ELR (cell line): Measurements from ENCODE around the gene STK39.
"Not testable (repeated sequence)": the region's sequence is repeated elsewhere in the genome, so short reads cannot be mapped to it uniquely, and the experiment has no call there.

Experiments used
- DNase-seq: peaks from one replicate; pipeline ENCODE4 v3.0.0-alpha.2; 2015; ENCODE audit warnings: low read depth

STK39 gene

DNA sequence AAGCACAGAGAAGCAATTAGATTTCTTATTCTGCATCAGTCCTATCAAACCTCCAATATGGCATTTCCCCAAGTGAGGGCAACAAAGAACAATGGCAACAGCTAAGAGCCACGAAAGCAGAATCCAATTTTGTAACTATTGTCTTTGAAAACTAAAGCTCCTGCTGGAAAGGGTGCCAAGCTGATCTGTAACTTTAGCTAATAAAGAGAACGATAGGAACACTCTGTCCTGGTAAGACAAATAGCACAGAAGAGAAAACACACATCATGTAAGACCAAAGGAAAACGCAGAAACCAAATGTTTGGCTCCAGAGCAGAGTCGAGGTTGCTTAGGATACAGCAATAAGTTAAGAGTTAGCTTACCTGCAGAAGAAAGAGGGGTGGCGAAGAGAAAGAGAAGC is 160.5 kb downstream of the STK39 start:
- DNase-seq = no peak

DNA sequence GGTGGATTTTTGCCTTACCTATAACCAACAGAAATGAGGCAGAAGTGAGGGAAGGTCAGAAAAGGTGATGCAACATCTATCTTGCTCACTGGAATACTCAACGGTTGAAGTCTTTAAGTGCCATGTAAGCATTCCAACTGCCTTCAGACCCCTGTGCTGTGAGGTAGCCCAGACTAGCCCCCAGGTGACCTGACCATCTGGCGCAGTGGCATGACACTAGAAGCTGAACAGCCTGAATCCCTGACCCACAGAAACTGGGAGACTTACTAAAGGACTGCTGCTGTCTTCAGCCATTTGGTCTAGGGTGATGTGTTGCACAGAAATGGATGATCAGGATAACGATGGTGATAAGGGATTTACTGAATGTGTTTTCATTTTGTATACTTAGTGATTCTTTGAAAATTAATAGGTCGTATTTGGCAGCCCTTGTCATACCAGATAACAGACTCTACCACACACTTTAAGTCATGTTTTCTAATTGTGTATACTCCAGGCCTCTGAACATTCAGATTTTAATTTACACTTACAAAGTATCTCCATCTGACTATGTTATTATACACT is 161.5 kb downstream of the STK39 start:
- no peak for DNase-seq

DNA sequence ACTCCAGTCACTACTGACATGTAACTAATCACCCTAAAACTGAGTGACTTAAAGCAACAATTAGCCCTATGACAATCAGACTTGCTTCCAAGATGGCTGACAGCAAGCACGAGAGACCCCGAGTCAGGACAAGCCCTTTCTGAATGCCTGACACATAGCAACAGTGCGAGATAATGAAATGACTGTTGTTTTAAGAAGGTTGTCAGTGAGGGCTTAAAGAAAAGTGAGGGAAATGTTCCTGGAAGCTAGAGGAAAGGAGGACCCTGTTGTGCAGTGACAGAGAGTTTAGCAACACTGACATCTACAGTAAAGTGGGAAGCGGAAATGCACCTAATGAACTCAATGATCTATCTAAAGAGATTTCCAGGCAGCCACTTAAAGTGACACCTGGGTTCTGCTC is 163.1 kb downstream of the STK39 start:
- no peak for DNase-seq

DNA sequence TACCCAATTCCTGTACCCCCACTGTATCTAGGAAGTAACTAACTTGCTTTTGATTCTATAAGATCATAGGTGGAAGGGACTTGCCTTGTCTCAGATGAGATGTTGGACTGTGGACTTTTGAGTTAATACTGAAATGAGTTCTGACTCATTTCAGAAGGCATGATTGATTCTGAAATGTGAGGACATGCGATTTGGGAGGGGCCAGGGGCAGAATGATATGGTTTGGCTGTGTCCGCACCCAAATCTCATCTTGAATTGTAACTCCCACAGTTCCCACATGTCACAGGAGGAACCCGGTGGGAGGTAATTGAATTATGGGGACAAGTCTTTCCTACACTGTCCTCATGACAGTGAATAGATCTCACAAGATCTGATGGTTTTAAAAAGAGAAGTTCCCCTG is 165.9 kb downstream of the STK39 start:
- DNase-seq = not testable (repeated sequence)

DNA sequence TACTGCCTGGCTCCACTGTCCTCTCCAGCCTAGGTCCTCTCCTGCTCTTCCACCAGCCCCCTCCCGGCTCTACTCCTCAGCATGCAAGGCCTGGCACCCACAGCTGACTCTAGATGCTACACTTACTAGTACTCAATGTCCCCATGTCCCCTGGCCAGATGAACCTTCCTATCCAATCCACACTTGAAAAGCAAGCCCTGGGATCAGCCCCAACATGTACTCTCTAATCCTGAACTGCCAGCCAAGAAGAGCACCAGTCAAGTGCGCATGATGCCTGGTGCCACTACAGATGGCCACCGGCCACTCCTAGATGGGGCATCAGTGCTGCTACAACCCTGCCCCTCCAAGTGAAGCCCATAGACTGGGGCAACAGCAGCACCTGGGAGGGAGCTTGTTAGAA is 168.2 kb downstream of the STK39 start:
- no peak for DNase-seq

DNA sequence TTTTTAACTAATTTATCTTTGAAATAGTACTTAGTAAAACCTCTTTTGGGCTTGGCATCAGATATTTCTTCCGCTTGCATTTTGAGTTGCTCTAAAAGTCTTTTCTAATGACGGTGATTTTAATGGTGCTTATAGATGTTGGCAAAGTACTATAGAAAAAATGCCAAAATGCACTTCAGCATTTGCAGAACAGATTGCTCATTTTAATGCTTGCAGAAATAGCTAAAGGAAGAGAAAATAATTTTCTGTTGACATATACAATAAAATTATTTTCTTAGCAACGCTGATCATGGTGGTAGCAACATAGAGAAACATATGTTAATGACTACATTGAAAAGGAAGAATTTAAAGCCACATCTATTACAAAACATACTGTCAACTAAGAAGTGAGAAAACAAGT is 170.7 kb downstream of the STK39 start:
- no peak for DNase-seq

DNA sequence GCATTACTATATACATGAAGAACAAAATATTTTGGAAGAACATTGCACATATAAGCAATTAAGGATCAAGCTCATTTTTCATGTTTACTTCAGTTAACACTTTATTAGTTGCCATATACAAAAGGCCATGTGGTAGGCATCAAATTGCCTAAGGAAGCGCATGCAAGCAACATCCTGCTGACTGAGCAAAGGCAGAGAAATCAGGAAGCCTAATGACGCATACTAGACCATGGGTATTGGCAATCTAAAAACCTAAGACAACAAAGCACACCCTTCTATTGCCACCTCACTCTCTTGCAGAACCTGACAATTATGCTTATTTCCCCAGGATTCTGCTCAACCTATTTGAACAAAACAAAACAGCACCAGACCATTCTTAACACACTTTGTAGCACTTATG is 171.9 kb downstream of the STK39 start:
- peak; percentile 19 for DNase-seq

DNA sequence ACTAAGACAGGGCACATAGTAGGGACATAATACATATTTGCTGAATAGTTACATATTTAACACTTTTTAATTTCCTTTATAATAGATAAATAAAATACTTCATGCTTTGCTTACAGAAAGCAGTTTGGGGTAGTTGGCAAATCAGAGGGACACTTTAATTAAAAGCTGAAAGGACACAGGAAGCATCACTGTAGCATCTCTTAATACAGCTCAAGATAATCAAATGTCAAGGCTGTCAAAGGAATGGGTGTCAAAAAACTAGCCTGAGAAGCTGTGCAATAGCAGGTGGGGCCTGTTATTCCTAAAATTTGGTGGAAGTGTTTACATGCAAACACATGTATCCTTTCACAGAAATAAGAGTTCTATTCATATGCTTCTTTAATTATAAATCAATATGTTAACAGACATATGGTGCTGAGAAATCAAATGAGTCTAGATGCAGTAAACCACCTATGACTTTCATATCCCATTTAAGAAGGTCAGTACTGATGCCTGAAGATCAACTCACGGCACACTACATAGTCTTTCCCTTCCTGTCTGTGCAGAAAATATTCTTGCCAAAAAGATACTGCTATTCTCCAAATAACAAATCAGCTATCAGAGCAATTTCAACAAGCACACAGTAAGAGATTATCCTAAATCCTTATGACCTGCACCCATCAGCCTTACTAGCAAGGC is 174.6 kb downstream of the STK39 start:
- no peak for DNase-seq

DNA sequence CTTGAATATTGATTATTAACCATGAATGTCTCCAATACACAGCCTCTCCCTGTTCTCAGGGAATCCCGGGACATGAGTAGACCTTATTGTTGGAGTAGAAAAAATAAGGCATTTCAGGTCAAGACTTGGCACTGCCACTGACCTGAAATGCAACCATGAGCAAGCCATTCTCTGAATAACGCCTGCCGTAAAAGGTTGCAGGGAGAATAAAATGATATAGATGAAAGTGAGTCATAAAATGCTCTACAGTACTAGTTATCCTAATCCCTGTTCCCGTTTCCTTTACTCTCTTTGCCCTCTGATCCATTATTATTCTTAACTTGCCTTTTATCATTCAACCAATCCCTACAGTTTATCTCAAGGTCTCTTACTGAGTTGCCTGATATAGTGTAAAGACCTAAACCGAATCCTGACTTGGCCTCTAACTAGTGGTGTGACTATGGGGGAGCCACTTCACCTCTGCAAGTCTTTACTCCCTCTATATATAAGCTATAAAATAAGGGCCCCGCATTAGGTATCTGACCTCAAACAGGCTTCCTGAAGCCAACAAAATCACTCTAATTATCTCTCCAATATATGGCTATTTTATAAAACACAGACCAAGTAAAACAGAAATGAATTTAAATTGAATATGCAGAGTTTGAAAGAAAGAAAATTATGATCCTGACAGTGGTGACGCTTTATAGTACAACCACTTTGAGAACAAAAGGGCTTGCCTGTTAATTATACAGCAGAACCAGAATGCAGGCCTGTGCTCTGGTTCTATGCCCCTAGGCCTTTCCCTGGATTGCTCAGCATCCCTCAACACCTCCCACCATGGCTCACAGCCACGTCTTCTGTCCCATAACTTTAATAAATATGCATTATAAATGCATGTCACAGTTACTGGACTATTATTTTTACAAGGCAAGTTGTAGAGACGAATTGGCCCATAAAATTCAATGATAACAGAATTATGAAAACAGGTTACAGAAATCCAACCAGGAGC is 183.1 kb downstream of the STK39 start:
- no peak for DNase-seq

DNA sequence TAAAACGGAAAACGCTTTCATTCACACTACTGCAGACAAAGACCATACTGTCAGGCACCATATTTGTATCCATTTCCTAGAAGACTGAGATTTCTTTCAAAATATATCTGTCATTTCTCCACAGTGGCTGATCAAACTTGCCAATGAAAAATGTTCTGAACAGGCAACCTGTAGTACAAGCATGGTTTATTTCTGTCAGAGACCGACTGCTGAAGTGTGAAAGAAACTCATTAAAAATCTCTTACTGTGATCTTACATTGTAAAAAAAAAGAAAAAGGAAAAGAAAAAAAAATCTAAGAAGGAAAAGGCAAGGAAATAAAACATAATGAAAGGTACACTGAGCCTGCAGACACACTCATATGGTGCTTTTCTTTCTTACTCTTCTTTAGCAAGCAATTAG is 184.5 kb downstream of the STK39 start:
- DNase-seq = no peak

DNA sequence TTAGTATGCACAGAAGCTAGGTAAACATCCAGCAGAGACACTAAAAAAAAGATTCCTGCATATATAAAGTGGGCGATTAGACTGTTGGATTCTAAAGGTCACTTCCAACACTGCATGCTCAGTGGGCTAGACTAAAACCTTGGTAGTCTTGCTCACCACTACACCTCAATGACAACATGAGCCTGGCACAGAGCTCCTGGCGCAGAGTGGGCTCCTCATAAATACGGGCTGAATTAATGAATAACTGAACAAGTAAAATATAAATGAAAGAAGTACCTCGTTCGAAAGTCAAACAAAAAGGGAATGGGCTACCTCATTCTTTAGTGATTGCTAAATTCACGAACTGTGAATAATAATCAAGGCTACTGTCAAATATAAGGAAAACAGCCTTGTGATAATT is 185.3 kb downstream of the STK39 start:
- no peak for DNase-seq

DNA sequence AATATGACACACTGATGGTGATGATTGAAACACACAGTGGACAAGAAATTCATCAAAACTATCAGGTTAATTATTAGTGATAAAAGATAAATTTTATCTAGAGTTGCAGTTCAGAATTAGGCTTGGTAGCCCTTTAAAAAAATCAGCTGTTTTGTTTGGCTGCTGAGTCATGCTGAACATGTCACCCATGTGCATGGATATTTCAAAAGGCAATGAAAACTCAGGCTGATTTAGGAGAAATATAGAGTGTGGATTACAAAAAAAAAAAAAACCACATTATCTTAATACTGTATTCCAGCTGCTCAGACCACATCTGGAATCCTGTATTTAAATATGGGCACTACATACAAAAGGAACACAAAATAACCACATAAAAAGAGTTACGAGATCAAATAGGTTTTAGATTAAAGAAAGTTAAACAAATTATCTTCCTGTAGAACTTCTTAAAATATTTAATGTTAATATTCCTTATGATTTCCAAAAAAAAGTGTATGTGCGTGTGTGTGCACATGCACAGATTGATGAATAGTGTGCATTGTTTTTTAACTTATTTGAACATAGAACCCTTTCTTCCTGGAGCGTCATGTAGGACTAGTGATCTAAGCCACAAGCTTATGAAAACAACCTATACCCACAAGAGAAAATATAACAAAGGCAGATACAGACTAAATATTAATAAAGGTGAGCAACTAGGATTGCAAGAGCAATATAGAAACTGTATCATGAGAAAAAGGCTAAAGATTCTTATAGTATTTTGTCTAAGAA is 186.2 kb downstream of the STK39 start:
- peak; percentile 28 for DNase-seq

DNA sequence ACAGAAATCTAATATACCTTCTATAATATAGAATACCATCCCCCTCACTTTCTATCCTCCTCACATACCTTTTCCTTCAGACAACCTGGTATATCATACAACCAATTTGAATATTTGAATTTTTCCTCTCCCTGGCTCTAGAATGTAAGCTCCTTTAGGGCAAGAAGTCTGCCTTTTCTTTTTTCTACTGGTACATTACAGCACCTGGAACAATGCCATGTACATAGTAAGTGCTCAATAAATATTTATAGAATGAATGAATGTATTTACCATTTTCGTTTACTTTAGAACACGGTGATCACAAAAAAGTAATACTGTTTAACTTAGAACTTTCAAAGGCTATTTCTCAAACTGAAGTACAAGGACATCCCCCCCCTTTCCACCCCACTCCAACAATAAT is 187.6 kb downstream of the STK39 start:
- no peak for DNase-seq

DNA sequence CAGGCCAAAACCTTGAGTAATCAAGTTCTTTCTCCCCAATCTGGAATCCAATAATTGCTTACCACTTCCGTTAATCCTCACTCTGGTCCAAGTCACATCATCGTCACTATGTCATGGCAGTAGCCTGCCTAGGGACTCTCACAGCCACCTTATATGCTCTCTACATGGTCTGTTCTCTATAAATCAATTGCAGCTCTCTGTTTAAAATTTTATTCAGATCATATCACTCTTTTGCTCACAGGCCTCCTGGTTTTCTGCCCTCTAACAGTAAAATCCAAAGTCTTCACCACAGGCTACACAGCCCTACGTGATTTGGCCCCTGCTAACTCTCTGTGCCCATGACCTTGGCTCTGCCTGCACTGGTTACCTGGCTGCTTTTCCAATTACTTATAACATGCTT is 188.7 kb downstream of the STK39 start:
- no peak for DNase-seq

DNA sequence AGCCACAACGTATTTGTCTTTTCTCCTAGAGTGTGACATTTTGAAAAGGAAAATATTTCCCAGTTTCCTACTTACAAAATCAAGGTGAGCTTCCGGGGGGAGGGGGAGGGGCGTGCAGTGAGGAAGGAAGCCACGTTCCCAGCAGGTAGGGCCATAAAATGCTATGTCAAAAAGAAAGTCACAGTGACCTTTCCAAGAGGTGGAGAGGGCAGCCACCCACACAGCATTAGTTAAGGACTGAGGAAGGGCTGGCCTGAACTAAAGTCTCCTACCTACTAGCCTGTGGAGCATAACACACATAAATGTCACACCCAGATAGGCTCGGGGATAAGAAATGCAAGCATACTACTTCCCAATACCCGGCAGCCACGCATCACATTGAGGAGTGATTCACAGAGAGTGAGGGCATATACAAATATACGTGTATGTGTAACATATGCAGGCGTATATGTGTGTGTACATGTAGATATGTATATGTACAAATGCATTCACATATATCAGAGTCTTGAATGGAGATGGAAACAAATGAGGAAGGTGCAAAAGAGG is 191.1 kb downstream of the STK39 start:
- DNase-seq = no peak

DNA sequence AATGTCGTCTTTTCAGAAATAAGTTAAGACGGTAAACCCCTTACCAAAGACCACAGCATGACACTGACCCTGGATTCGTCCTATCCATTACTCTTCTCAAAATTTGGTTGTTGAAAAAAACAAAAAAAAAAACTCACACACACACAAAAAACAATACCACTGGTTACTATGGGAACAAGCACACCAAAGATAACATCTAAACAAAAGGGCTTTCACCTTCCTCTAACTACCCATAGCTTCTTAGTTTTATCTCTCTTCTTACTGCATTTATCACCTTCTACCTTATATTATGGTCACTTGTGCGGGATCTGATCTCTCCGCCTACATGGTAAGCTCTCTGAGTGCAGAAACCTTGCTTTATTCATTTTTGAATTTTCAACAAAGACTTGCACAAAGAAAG is 192.7 kb downstream of the STK39 start:
- no peak for DNase-seq

DNA sequence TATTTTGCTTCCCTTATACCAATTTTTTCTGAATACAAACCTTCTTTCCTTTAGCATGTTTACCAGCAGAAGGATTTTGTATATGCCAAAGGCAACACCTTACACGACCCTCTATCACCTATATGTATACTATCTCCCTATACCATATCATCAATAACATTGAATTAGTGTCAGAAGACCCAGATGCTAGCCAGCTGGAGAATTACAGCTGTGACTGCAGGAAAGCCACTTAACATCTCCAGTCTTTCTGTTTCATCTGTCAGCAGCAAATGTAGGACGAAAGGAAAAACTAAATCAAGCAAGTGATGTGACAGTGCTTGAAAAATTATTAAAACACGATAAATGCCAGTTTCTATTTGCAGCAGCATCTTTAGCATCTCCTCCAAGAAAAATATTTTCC is 193.7 kb downstream of the STK39 start:
- DNase-seq = no peak

DNA sequence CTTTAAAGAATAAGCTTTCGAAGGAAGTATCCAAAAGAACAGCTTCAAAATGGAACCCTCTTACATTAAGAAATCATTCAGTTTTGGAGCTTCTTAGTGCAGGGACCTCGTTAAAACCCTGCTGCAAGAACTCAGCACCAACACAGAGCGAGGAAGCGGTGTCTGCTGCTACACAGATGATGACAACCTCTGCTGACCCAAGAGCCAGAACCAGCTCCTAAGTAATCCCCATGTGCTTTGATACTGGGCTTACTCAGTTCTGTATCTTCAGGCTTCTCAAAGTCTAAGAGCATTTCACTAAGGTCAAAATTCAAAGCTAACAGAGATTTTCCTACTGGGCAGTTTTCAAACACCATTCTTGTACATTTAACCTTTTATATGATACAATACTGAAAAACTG is 194.6 kb downstream of the STK39 start:
- no peak for DNase-seq

DNA sequence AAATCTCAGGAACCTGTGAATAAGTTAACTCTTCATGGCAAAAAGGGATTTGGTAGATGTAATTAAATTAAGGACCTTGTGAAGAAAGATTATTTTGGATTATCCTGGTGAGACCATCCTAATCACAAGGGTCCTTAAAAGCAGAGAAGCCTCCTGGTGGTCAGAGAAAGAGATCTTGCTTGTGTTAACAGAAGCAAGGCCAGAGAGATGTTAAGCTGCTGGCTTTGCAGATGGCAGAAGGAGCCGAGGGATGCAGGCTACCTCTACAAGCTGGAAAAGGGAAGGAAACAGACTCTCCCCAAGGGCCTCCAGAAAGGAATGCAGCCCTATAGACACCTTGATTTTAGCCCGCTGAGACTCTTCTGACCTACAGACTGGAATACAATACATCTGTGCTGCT is 197.0 kb downstream of the STK39 start:
- no peak for DNase-seq

DNA sequence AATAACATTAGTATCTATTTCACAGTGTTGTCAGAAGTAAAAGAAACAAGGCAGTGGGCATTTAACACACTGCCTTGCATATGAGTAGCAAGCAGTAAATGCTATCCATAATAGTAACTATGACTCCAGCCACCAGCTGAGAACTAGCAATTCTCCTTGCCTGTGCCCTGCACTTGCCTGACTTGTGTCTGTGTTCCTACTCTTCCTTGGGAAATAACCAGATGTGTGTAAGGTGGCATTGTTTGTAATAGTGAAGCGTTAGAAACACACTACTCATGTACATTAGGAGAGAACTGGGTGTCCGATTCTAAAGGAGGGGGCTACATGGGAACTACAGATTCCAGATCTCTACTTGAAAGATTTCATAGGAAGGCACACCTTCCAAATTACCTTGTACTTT is 197.8 kb downstream of the STK39 start:
- no peak for DNase-seq

DNA sequence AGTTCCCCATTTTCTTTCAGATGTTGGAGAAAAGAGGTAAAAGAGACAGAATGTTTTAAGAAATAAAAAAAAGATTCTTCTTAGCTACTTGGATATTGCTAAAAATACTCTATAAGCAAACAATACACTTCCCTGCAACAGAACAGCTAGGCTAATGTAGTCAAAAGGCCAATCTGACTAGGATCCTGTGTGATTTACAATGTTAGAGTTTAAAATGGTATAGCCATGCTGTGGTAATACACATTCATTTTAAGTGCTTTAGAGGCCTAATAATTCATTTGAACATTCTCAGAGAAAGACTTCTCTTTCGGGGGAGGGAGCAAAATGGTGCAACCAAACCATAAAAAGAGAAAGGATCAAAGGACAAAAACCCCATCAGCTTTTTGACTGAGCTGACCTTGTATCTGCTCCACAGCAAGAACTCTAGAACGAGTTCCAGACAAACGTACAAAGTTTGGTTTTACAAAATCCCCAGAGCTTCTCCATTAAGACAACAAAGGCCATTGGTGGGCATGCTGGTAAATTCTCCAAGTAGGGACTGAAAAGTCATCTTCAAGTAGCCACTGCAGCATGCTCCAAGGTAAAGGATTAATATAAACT is 200.2 kb downstream of the STK39 start:
- DNase-seq = no peak

DNA sequence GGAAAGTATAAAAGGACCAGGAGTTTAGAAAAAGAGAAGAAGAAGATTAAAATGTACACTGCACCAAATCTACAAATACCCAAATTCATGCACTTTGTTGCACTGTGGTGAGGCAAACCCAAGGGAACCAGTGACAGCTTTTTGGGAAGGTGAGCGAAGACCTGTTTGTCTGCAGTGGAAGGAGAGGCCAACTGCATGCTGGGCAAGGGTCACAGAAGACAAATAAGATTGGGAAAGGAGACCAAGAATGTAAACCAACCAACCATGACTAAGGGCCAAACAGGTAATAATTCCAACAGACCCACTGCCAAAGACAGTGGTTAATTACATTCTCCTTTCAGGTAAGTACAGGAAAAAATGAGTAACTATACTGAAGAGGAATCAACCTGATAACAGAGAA is 202.8 kb downstream of the STK39 start:
- no peak for DNase-seq
